Stimulated activated CD8-positive, alpha-beta memory T cell treated with anti-CD3 and anti-CD28 coated beads, Interleukin-7, amount 100 ng/mL, for 1 hour (primary cell): ENCODE results near the gene AGBL4.

Experiments used
- DNase-seq, 2 donors: peaks; one replicate each; pipeline ENCODE4 v3.0.0-alpha.2; 2020; ENCODE audit warnings: low read depth in 2 of 2

Gene AGBL4

GRCh38 chr1:48725341-48726046 is 1298.3 kb downstream of the AGBL4 start:
- DNase-seq: no peak

GRCh38 chr1:48720929-48721328 is 1302.8 kb downstream of the AGBL4 start:
- no peak for DNase-seq

GRCh38 chr1:48718705-48719104 is 1305.0 kb downstream of the AGBL4 start:
- no peak for DNase-seq

DNA sequence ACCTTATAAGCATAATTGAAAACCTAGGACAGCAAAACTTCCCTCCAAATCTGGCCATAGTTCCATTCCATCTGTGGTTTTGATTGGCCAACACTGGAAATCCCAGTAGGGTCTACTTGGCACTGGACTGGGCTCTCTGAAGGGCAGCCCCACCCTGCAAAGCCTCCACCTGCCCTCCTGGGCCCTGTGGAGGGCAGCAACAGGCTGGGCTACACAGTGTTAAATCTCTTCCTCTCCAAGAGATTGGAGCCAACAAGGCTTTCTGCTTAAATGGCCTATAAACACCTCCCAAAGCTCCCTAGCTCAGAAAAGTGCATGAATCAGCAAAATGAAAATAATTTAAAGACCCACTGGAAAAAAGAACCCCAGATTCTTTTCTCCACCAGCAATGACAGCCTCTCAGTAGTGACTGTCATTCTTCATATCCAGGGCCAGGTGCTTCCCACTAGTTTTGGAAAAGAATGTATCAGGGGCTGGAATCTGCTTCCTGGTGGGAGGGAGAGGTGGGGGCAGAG is 1305.6 kb downstream of the AGBL4 start:
- no peak for DNase-seq

DNA sequence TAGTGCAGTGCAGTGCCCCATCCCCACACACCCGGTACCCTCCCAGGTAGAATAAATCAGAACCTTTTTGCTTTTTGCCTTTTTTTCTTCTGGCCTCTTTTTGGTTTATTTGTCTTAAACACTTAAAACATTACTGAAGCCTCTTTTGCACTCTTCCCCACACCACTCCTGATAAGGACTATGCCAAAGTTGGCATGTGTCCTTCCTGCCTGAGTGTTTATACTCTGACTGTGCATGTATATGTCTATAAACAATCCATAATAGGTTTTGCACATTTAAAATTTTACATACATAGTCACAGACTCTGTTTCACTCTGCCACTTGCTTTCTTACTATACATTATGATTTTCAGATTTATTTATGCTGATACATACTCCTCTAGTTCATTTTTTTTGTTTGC is 1306.7 kb downstream of the AGBL4 start:
- no peak for DNase-seq

GRCh38 chr1:48715921-48716320 is 1307.8 kb downstream of the AGBL4 start:
- no peak for DNase-seq

GRCh38 chr1:48710915-48711314 is 1312.8 kb downstream of the AGBL4 start:
- DNase-seq: no peak

DNA sequence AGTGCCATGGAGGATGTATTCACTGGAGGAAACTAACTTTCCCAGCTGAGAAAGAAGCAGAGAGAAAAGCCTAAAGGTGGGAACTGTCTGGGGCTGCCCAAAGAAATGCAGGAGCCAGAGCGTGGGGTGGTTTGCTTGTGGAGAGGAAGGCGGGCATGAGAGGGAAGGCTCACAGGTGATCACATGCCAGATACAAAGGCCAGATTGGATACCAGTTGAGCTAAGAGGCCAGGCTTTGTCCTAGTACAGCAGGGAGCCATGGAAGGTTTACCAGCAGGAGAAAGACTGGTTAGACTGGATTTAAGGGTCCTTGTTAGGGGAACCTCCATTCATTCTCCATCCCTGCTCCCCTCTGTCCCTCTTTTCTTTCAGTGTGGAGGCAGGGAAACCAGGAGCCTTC is 1313.4 kb downstream of the AGBL4 start:
- no peak for DNase-seq

DNA sequence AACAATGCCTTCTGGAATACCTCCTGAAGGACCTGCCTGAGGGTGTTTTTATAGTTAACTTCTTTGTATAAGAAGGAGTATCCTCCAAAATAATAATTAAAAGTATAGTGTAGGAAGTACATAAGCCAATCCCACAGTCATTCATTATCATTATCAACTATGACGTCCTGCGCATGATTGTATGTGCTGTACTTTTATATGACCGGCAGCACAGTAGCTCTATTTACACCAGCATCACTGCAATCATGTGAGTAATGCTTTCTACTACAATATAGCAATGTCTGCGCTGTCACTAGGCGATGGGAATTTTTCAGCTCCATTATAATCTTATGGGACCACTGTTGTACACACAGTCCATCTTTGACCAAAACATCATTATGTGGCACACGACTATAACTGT is 1319.0 kb downstream of the AGBL4 start:
- no peak for DNase-seq

- DNase-seq: no peak
These were observed 1322.3 kb downstream of the AGBL4 start for GRCh38 chr1:48701445-48701844.

GRCh38 chr1:48697066-48697707 is 1326.6 kb downstream of the AGBL4 start:
- DNase-seq: peak in 1 of 2 donors; percentile 19

- DNase-seq: no peak
These were observed 1328.6 kb downstream of the AGBL4 start for GRCh38 chr1:48695161-48695560.

- no peak for DNase-seq
These were observed 1330.0 kb downstream of the AGBL4 start for GRCh38 chr1:48693674-48694320.

DNA sequence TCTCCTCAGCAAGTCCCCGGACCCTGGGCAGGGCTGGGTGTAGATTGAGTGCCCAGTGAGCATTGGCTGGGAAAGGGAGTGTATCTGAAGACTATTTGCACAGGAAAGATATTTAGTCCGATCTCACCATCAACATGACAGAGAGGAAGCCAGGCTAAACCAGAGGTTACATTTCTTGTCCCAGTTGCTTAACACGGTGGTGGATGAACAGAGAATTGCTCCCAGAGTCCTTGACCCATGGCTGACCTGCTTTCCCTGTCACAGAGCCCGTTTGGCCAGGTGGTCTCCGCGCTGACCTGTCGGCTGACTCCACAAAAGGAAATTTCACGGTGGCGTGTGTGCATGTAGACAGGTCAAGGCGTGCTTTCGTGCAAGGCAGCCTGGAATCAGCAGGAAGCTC is 1330.6 kb downstream of the AGBL4 start:
- no peak for DNase-seq

DNA sequence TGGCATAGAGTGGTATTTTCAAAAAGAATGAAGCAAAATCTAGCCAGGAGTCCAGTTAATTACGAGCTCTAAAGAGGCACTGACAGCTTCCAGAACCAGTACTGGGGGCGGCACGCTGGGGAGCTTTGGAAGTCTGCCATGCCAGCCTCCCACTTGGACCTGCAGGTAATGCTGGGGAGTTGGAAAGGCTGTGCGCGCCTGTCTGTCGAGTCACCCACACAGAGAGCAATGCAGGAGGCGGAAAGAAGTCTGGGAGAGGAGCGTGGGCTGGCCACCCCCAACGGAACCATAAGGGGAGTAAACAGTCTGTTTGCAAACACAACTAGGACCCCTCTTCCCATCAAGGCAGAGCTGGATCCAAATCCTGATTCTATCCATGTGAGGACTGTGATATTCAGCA is 1331.5 kb downstream of the AGBL4 start:
- DNase-seq: no peak

- DNase-seq: no peak
These were observed 1332.2 kb downstream of the AGBL4 start for GRCh38 chr1:48691429-48692001.

- DNase-seq: no peak
These were observed 1335.5 kb downstream of the AGBL4 start for GRCh38 chr1:48688102-48688760.

- no peak for DNase-seq
These were observed 1336.3 kb downstream of the AGBL4 start for GRCh38 chr1:48687282-48688045.

DNA sequence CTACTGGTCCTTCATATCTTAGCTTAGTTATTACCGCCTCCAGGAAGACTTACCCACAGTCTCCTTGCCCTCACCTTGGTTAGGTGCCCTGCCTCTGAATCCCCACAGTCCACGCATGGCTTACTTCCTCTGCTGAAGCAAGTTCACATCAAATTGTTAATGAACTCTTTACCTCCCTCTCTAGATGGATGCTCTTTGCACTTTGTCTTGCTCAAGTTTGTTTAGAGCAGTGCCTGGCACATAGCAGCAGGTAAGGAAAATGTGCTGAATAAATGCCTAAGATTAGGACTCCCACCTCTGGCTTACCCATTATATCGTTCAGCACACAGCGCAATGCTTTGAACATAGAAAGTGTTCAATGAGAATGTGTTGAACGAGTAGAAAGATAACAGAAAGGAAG is 1337.6 kb downstream of the AGBL4 start:
- DNase-seq: no peak

DNA sequence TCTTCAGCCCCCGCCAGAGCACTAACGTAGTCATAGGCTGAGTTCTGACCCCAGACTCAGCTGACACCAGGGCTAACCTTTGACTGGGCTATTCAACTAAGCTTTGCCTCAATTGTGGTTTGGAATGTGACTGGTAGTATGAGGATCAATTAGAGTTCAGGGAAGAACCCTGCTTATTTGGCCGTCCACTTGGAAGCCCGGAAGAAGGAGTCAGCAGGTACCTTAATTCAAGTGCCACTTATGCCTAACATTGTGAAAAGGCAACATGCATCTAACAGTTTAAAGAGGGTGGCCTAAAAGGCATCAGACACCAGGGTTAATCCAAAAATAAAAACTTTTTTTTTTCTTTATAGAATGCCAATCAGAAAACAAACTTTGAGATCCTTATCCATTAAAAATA is 1339.4 kb downstream of the AGBL4 start:
- DNase-seq: no peak

- no peak for DNase-seq
These were observed 1339.9 kb downstream of the AGBL4 start for GRCh38 chr1:48683839-48684238.
